Motor neuron (in vitro differentiated cells): ENCODE results near the gene ZBTB3. TPM values are rescaled to one million over a fixed set of nuclear protein-coding genes. Genes with fewer than 3 reads are reported as not detected.
A peak's percentile ranks its signal among the peaks of the same experiment; 100 is the strongest.

Source experiments
- ATAC-seq, 8 experiments: fragments of 200-7000 bp; cut with Tn5 transposase; replicated peaks in 6 of 8; 2 replicates each; pipeline ENCODE4 v1.8.0; 2021; ENCODE audit warnings: mild to moderate bottlenecking in 8 of 8, moderate library complexity in 8 of 8
- H3K27ac ChIP-seq, 2 donors: fragments of 250-450 bp; sonication (Bioruptor Pico); 2 replicates each; pipeline ENCODE4 v1.9.0; 2021; ENCODE audit warnings: antibody characterized with exemption in 2 of 2, mild to moderate bottlenecking in 2 of 2, moderate library complexity in 1 of 2
- H3K4me1 ChIP-seq, 2 donors: fragments of 250-450 bp; sonication (Bioruptor Pico); replicated peaks in 1 of 2; 2 replicates each; pipeline ENCODE4 v1.6.1; 2021; ENCODE audit warnings: antibody characterized with exemption in 2 of 2, mild to moderate bottlenecking in 2 of 2, moderate library complexity in 1 of 2
- H3K4me3 ChIP-seq, 5 donors: fragments of 250-450 bp; sonication (Bioruptor Pico); 2 replicates each; pipeline ENCODE4 v1.9.0; 2021; ENCODE audit warnings: antibody characterized with exemption in 5 of 5, mild to moderate bottlenecking in 5 of 5, moderate library complexity in 4 of 5
- WGBS, 10 experiments: fragments of 450-650 bp; shearing (Covaris generic); methylation state at CpG; one replicate each; pipeline ENCODE4 v1.0.0; 2022; 5-methylcytosine and 5-hydroxymethylcytosine counted together
- in situ Hi-C, 9 experiments: fragments of 400-800 bp; cut with MboI; loops; one replicate each; pipeline ENCODE4 v1.15.0; 2021; ENCODE audit warnings: low sequenced_read_pairs in 9 of 9, low pct_unique_long_range_greater_than_20kb in 2 of 9; ENCODE audit not compliant: unreplicated experiment in 9 of 9
- total RNA-seq, 8 experiments: library from RNA; unstranded; fragments of 300-600 nt; gene quantifications; 2 replicates each; pipeline versions ENCODE4 v1.2.3 to v1.2.4, GENCODE V29; 2022

ZBTB3 gene
- 10 to 100 TPM in 3 of 8 experiments, 1 to 10 TPM in 5; 7.4 to 12.8 (median 9.5) TPM for total RNA-seq

DNA sequence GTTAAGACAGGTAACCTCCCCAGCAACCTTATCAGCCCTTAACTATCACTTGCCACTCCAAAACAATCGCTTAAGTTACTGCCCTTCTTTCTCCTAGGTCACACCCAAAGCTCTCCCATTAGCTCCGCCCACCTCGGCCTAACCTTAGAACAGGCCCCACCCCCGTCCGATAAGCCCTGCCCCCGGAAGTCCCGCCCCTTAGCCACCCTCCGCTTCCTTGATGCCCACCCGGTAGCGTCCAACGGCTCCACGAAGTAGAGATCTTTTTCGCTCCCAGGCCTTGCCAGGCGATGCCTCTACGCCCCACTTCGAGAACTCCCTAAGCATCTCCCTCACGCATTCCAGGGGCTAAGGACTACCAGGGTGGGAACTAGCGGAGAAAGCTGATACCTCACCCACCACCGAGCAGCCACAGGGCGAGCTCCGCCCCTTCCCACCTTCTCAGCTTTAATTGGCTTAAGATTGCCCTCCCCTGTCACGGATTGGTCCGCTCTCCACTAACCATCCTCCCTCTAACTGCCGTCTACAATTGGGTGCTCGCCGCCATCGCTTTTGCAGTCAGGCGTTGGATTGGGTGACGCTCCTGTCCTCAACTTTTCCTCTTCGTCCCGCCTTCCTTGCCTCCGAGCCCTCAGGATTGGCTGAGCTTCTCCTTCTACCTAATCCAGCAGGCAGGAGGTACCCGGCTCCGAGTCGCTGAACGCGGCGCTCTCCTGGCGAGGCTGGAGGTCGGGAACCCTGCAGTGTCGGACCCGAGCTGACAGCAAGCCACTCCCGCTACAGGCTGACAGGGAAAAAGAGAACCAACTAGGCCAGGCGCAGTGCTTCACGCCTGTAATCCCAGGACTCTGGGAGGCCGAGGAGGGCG is at the start of gene ZBTB3:
Gene ZBTB3, minus strand, starts transcription at position 425 of the 868 bp plus-strand sequence. CDS start 496 bp downstream, outside the sequence.
- peak; percentile 96 to 98 (median 97) for ATAC-seq
- WGBS, 10 experiments, result 0 to 1% (median 0%) methylated on average over 1 to 28 of the region's 47 CpGs; no CpG with 5 or more reads in 3 of the 10 experiments
- peak within 1 kb of the TSS; percentile 98 for H3K27ac ChIP-seq
- peak within 1 kb of the TSS; percentile 88 to 98 (median 97) for H3K4me3 ChIP-seq
- in situ Hi-C loops, result no loop called here
- peaks cover 5 to 10% of the 10 kb centered on the region in 2 donors for H3K4me1 ChIP-seq

DNA sequence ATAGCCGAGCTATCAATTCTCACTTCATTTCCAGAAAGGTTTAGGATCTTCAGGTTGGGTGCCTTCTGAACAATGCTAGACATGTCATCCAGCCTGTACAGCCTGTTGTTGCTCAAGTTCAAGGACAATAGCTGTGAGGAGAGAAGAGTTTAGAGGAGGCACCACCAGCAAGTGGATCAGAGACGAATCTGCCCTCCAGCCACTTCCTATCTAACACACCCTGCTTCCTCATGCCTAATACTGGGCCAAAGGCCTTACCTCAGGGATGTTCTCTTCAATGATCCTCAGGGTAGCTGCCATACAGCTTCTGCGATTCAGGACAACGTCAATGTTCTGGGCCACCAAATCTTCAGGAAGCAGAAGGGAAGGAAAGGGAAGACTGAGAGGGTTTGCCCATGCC is 47.1 kb upstream of the ZBTB3 start:
- no peak for ATAC-seq
- no peak overlapping the region for H3K4me3 ChIP-seq
- 40 to 100% (median 100%) methylated on average over 1 to 4 of the region's 4 CpGs; no CpG with 5 or more reads in 1 of the 10 experiments for WGBS, 10 experiments
- in situ Hi-C loops, result no loop called here
- H3K4me1 ChIP-seq, result peaks cover 8 to 11% of the 10 kb centered on the region in 2 donors
- no peak overlapping the region for H3K27ac ChIP-seq

- WGBS, 10 experiments, result 78 to 100% (median 88%) methylated on average over 1 to 4 of the region's 10 CpGs; no CpG with 5 or more reads in 6 of the 10 experiments
- ATAC-seq, result peak in 5 of 8 experiments; percentile 6 to 25 (median 24)
- Histone ChIP-seq H3K4me3 (no peak overlapping the region), H3K4me1 (peaks cover 7 to 10% of the 10 kb centered on the region in 2 donors), H3K27ac (no peak overlapping the region)
- in situ Hi-C loops, result no loop called here
Measured at GRCh38 chr11:62799486-62799885, 45.5 kb upstream of the ZBTB3 start.

- in situ Hi-C loops, result no loop called here
Measured at GRCh38 chr11:62796281-62796680, 42.3 kb upstream of the ZBTB3 start.

GRCh38 chr11:62794201-62794775 is 40.3 kb upstream of the ZBTB3 start:
- ATAC-seq, result no peak
- WGBS, 10 experiments, result 81 to 100% (median 94%) methylated on average over 1 to 7 of the region's 8 CpGs; no CpG with 5 or more reads in 2 of the 10 experiments
- H3K27ac ChIP-seq, result no peak overlapping the region
- in situ Hi-C loops, result no loop called here
- peaks cover 11 to 13% of the 10 kb centered on the region in 2 donors for H3K4me1 ChIP-seq
- H3K4me3 ChIP-seq, result no peak overlapping the region

More at GRCh38 chr11:62796281-62796680, 42.3 kb upstream of the ZBTB3 start:
- H3K27ac ChIP-seq, result no peak overlapping the region
- H3K4me1 ChIP-seq, result peaks cover 6 to 9% of the 10 kb centered on the region in 2 donors
- H3K4me3 ChIP-seq, result no peak overlapping the region
- no peak for ATAC-seq
- WGBS, 10 experiments, result 60 to 100% (median 90%) methylated on average over 1 to 6 of the region's 7 CpGs; no CpG with 5 or more reads in 2 of the 10 experiments

DNA sequence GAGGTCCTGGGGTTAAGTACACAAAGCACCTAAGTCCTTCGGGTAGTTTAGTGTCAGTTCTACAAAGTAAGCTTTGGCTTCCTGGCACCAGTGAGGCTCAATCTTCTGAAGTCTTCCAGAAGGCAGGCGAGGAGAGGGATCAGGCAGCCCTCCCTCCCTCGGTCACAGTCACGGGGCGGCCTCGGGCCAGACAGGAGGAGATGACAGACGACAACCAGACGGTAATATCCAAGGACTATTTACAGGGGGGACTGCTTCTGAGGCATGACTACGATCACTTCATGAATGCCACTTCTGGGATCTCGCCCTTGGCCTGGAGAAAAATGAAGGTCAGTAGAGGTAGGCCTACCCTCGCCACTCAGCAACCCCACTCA is 38.2 kb upstream of the ZBTB3 start:
- peak; percentile 1 to 65 (median 49) for ATAC-seq
- in situ Hi-C loops, result no loop called here
- Histone ChIP-seq H3K27ac (peak overlapping the region; percentile 0 to 90), H3K4me3 (peak overlapping the region; percentile 58 to 73 (median 71)), H3K4me1 (peaks cover 17 to 18% of the 10 kb centered on the region in 2 donors)
- 0 to 100% (median 23%) methylated on average over 1 to 5 of the region's 11 CpGs; no CpG with 5 or more reads in 4 of the 10 experiments for WGBS, 10 experiments

DNA sequence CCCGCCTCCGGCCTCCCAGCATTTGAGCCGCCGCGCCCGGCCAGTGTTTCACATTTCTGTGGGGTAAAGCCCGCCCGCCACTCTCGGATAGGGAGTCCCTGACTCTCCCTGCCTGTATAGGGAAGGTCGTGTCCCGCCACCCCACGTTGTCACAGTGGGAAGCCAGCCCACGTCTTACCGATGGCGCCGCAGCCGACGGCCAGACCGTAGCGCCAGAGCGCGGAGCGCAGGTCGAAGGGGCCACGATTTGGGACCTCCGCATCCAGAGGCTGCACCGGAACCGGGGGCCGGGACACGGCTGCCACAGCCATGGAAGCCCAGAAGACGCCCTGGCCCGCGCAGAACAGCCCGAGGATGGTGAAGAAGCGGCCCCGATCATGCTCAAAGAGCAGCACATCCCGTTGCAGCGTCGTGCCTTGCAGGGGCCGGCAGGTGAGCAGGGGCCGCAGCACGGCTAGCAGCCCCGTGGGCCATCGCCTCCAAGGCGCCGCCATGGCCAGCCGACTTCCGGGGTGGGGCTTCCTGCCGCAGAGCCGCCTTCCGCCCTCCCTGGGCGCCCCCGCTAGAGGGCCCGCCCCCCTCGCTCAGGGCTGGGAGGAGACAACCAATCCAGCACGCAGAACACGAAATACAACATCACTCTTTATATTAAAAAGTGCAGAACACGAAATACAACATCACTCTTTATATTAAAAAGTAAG is 37.7 kb upstream of the ZBTB3 start, which contains the start of gene TMEM223:
Gene TMEM223, minus strand, starts transcription at position 506 of the 701 bp plus-strand sequence. Its CDS starts 12 bp downstream, at position 494.
- Histone ChIP-seq H3K4me1 (peaks cover 17 to 18% of the 10 kb centered on the region in 2 donors), H3K4me3 (peak within 1 kb of the TSS; percentile 58 to 73 (median 71)), H3K27ac (peak within 1 kb of the TSS; percentile 82 to 90)
- in situ Hi-C loops, result no loop called here
- ATAC-seq, result peak; percentile 64 to 80 (median 79)
- WGBS, 10 experiments, result 0 to 2% (median 0%) methylated on average over 1 to 12 of the region's 58 CpGs; no CpG with 5 or more reads in 5 of the 10 experiments

- ATAC-seq, result no peak
- H3K27ac ChIP-seq, result no peak overlapping the region
- in situ Hi-C loops, result no loop called here
- WGBS, 10 experiments, result 70 to 100% (median 85%) methylated on average over 1 to 2 of the region's 3 CpGs; no CpG with 5 or more reads in 6 of the 10 experiments
- no peak overlapping the region for H3K4me3 ChIP-seq
- H3K4me1 ChIP-seq, result peaks cover 23 to 26% of the 10 kb centered on the region in 2 donors
Measured at GRCh38 chr11:62789576-62789975, 35.6 kb upstream of the ZBTB3 start.

DNA sequence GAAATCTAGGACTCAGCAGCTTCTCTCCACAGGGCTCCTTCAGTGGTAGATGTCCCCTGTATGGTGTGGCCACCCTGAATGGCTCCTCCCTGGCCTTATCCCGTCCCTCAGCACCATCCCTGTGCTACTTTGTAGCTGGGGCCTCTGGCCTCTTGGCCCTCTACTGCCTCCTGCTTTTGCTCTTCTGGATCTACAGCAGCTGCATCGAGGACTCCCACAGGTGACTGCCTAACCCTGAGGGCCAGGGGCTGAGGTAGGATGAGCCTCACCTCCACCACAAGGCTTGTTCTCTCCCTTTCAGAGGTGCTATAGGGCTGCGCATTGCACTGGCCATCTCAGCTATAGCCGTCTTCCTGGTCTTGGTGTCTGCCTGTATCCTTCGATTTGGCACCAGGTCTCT is 35.0 kb upstream of the ZBTB3 start:
- no peak overlapping the region for H3K27ac ChIP-seq
- no peak for ATAC-seq
- H3K4me1 ChIP-seq, result peaks cover 23 to 26% of the 10 kb centered on the region in 2 donors
- in situ Hi-C loops, result no loop called here
- H3K4me3 ChIP-seq, result no peak overlapping the region
- WGBS, 10 experiments, result 10 to 100% (median 67%) methylated on average over 1 to 5 of the region's 5 CpGs; no CpG with 5 or more reads in 6 of the 10 experiments

DNA sequence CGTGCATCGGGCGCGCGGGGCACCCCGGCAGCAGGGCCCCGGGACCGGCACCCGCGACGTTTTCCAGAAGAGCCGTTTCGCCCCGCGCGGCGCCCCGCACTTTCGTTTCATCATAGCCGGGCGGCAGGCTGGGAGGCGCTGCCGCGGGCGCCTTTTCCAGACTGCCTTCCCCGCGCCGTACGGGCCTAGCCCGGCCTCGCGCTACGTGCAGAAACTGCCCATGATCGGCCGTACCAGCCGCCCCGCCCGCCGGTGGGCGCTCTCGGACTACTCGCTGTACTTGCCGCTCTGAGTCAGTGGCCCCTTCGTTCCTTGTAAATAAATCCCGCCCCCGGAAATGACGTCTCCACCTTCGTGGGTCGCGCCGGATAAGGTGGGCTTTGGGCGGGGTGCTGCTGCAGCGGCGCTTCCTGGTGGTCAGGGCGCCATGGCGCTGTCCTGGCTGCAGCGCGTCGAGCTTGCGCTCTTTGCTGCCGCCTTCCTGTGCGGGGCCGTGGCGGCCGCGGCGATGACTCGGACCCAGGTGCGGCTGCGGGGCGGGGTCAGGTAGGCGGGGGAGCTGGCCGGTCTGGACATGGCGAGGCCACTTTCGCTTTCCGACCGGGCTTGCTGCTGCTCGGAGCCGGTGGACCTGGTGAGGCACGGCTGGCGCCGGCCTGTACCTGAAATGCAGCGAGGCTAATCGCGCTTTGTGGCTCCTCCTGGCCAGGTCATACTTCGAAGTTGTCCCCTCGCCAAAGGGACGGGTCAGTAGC is 33.2 kb upstream of the ZBTB3 start, which contains the start of gene TMEM179B:
Gene TMEM179B, plus strand, starts transcription at position 398 of the 755 bp plus-strand sequence. Its CDS starts 30 bp downstream, at position 428.
- peaks cover 19% of the 10 kb centered on the region in 2 donors for H3K4me1 ChIP-seq
- peak within 1 kb of the TSS; percentile 83 to 87 for H3K27ac ChIP-seq
- H3K4me3 ChIP-seq, result peak within 1 kb of the TSS; percentile 62 to 84 (median 69)
- in situ Hi-C loops, result no loop called here
- ATAC-seq, result peak; percentile 60 to 83 (median 73)
- 0 to 3% (median 2%) methylated on average over 7 to 38 of the region's 88 CpGs; no CpG with 5 or more reads in 4 of the 10 experiments for WGBS, 10 experiments

DNA sequence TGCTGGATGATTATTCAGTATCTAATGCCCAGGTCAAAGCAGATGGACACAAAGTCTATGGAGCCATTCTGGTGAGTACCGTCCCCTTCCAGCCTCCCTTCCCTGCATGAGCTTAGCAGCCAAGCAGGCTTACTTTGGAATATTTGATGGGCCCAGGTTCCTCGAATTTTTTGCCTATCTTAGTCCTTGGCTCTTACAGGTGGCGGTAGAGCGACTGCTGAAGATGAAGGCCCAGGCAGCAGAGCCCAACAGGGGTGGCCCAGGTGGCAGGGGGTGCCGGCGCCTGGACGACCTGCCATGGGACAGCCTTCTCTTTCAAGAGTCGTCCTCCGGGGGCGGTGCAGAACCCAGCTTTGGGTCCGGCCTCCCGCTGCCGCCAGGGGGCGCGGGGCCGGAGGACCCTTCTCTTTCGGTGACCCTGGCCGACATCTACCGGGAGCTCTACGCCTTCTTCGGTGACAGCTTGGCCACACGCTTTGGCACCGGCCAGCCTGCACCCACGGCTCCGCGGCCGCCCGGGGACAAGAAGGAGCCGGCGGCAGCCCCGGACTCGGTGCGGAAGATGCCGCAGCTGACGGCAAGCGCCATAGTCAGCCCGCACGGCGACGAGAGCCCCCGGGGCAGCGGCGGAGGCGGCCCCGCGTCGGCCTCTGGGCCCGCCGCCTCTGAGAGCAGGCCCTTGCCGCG is 32.5 kb upstream of the ZBTB3 start:
- Histone ChIP-seq H3K4me3 (peak overlapping the region; percentile 62 to 84 (median 69)), H3K4me1 (peaks cover 17 to 18% of the 10 kb centered on the region in 2 donors), H3K27ac (peak overlapping the region; percentile 83 to 87)
- 0 to 17% (median 0%) methylated on average over 1 to 11 of the region's 51 CpGs; no CpG with 5 or more reads in 5 of the 10 experiments for WGBS, 10 experiments
- in situ Hi-C loops, result no loop called here
- ATAC-seq, result peak; percentile 49 to 72 (median 71)
